GM18873 (cell line): Measurements from ENCODE around the gene SHISAL1.

ENCODE experiments used
- ATAC-seq: cut with Tn5 transposase; IDR thresholded peaks from one replicate; pipeline ENCODE4 v1.9.1; 2021; ENCODE audit warnings: mild to moderate bottlenecking, moderate library complexity, moderate number of reproducible peaks; ENCODE audit not compliant: unreplicated experiment, low FRiP score

Gene SHISAL1

DNA sequence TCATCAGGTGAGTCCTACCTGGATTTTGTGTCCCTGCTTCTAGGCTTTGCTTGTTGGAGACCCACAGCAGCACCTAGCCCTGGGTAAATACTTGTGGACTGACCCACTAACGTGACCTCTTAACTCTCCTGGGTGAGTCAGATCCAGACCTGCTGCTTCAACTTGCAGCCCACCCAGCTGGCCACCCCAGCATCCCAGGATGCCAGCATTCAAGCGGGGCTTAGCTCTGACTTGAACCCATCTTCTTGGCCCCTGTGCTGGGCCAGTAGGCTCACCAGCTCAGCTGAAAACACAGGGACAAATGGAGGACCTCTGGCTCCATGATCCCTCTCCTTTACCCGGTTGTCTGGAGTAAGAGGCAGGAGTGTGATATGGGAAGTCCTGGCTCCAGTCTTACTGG is 98.6 kb downstream of the SHISAL1 start:
- no peak for ATAC-seq

DNA sequence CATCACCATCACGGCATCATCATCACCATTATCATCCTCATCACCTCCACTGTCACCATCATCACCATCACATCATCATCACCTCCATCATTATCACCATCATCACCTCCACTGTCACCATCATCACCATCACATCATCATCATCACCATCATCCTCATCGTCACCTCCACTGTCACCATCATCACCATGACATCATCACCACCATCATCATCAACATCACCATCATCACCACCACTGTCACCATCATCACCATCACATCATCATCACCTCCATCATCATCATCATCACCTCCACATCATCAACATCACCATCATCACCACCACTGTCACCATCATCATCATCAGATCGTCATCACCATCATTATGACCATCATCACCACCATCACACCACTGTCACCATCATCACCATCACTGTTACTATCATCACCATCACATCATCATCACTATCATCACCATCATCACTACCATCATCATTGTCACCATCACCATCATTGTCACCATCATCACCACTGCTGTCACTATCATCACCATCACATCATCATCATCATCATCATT is 99.2 kb downstream of the SHISAL1 start:
- ATAC-seq = no peak

- no peak for ATAC-seq
Observed at GRCh38 chr22:44212936-44213335, 99.8 kb downstream of the SHISAL1 start.

DNA sequence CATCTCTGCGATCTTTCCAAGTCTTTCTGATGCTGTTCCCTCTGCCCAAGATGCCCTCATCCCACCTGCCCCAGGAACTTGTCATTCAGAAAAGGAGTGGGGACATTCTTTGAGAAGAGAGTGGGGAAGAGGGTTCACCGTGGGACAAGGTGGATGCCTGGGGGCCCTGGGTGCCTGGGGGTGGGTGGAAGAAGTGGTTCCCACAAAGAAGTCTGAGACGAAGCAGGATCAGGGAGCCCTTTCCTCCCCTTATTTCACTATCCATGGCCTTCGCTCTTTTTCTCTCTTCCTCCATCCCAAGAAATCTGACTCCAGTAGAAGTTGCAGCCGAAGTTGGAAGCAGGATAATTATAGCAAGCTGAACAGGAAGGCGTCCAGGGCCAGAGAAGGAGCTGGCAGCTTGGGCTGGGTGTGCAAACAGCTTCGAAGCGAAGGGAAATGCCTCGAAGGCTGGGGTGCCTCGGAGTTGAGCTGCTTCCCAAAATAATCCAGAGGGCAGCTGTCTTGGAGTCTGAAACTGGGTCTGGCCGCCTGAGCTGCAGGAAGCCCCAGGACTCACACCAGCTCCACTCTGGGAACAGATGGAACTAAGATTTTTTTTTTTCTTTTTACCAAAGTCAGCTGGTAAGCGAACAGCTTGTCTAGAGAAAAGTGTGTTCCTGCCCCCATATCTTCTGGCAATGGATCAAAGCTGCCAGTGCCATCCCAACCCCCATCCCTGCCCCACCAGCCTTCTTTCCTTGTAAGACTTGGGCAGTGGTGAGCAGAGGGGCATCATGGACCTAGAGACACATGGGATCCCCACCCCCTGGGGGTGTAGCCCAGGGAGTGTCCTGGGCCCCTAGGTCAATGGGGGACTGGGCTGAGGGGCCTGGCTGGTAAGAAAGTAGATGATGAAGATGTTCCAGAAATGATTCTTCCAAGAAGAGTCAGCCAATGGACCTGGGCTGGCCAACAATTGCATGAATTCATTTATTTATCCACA is 100.5 kb downstream of the SHISAL1 start:
- no peak for ATAC-seq

DNA sequence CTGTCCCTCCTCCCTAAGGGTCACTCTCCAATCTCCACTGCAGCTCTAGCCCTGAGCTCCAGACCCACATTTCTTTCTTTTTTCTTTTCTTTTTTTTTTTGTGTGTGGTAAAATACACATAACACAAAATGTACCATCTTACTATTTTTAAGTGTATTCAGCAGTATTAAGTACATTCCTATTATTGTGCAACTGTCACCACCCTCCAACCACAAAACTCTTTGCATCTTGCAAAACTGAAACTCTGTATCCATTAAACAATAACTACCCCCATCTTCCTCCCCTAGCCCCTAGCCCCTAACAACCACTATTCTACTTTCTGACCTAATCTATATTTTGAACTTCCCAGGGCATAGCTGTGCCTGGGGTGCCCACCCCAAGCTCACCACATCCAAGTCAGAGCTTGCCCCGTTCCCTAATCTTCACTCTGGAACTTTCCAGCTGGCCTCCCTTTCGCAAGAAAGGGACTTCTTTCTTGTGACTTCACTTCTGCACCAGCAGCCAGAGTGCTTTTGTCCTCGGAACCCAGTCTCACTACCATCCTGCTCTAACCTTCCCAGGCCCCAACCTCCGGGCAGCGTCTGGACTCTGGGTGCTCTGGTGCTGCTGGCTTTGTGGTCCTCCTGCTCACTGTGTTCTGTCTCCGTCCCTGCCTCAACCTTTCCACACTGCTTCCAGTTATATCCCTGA is 101.3 kb downstream of the SHISAL1 start:
- ATAC-seq = no peak

GRCh38 chr22:44210722-44211121 is 102.0 kb downstream of the SHISAL1 start:
- ATAC-seq = no peak

DNA sequence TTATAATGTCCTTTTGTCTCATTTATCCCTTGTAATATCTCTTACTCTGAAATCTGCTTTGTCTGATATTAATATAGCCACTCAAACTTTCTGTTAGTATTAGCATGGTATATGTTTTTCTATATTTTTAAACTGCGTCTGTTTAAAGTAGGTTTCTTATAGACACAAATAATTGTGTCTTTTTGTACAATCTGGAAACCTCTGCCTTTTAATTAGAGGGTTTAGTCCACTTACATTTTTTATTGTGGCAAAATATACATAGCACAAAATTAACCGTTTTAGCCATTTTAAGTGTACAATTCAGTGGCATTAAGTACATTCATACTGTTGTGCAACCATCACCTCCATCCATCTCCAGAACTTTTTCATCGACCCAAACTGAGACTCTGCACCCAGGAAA is 103.4 kb downstream of the SHISAL1 start:
- no peak for ATAC-seq

- ATAC-seq = no peak
Observed at GRCh38 chr22:44207981-44208317, 104.8 kb downstream of the SHISAL1 start.

DNA sequence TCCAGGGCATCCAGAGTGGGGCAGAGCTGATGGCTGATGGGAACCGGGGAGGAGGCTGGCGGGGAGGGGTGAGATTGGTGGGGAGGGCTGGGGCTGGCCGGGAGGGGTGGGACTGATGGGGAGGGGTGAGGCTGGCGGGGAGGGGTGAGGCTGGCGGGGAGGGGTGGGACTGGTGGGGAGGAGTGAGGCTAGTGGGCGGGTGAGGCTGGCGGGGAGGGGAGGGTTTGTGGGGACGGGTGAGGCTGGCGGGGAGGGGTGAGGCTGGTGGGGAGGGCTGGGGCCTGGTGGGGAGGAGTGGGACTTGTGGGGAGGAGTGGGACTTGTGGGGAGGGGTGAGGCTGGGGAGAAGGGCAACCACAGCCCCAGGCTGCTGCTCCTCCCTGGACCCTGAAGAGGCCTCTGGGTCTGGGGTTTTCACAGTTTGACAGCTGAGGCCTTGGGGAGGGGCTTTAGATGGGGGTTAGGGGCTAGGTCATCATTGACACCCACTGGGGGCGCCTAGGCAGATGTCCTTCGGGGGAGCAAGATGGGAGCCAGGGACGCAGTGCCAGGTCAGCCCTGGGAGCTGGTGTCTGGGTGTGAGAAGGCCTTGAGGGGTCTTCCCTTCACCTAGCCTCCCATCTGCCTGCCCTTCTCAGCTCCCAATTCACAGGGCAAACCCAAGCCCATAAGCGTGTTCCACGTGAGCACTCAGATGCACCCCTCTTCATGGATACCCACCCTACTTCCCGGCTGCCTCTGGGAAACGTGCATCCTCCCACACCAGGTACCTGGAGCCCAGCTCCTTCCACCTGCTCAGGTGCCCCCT is 105.4 kb downstream of the SHISAL1 start:
- ATAC-seq = no peak

GRCh38 chr22:44206696-44207095 is 106.1 kb downstream of the SHISAL1 start:
- no peak for ATAC-seq

DNA sequence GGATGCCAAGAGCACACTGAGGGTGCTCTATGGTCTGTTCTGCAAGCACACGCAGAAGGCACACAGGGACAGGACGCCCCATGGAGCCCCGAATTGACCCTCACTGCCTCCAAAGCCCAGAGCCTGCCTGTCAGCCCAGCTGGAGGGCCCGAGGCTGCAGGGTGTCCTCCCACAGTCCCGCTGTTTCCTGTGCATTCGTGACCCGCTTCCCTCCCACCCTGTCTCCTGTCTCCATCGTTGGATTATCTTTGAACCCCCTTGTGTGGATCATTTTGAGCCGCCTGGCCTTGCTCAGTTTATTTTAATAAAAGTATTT is 106.5 kb downstream of the SHISAL1 start:
- no peak for ATAC-seq

DNA sequence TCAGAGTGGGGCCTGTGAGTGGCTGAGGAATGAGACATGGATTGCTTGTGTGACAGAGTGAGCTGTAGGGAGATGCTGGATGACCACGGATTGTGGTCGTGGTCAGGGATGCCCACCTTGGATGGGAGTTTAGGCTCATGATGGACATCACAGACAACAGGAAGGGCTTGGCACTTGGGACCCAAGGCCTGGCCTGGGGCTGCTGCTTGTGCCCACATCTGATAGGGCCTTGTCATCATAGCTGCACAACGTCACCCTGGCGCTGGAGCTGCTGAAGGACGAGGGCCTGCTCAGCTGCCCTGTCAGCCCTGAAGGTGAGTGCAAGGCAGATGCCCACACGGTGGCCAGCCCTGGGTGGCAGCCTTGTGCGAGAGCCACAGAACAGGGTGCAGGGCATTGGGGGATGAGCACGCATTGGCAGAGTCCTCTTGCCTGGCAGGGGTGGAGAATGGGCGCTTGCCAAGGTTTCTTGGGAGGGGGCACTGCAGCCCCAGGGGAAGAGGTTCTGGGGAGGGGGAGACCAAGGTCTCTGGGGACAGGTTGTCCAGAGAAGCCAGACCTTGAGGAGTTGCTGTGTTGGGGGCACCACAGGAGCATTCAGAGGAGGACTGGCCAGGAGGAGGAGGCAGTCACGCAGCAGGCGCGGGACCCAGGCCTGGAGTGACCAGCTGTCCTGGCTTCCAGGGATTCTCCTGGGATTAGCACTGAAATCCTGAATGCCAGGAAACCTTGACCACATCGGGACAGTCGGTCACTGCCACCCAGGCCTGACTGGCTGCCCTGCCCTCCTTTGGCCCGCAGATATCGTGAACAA is 107.0 kb downstream of the SHISAL1 start:
- no peak for ATAC-seq

- no peak for ATAC-seq
Observed at GRCh38 chr22:44204739-44205515, 107.8 kb downstream of the SHISAL1 start.

GRCh38 chr22:44203203-44203602 is 109.5 kb downstream of the SHISAL1 start:
- ATAC-seq = no peak

GRCh38 chr22:44202261-44202789 is 110.4 kb downstream of the SHISAL1 start:
- no peak for ATAC-seq

GRCh38 chr22:44201665-44202064 is 111.1 kb downstream of the SHISAL1 start:
- no peak for ATAC-seq

- ATAC-seq = no peak
Observed at GRCh38 chr22:44200855-44201550, 111.7 kb downstream of the SHISAL1 start.

GRCh38 chr22:44200451-44200850 is 112.3 kb downstream of the SHISAL1 start:
- ATAC-seq = no peak
